Retinal pigment epithelial cell (primary cell): ENCODE measurements around the gene ZNF550.
"Not testable (repeated sequence)": the region's sequence is repeated elsewhere in the genome, so short reads cannot be mapped to it uniquely, and the experiment has no call there.

Experiments used
- DNase-seq: peaks from one replicate; pipeline ENCODE4 v3.0.0-alpha.2; 2010; ENCODE audit warnings: low read depth
- H3K4me3 ChIP-seq: 2 replicates; pipeline ENCODE4 v1.5.1; 2011; ENCODE audit warnings: mild to moderate bottlenecking, low read length, control low read depth, moderate library complexity
- TF ChIP-seq, protein P1 (sequence below): conservative IDR thresholded peaks from 2 replicates; pipeline ENCODE4 v1.5.1; 2011; ENCODE audit warnings: low read depth, low read length, control low read depth, inconsistent platforms

The ZNF550 gene

DNA sequence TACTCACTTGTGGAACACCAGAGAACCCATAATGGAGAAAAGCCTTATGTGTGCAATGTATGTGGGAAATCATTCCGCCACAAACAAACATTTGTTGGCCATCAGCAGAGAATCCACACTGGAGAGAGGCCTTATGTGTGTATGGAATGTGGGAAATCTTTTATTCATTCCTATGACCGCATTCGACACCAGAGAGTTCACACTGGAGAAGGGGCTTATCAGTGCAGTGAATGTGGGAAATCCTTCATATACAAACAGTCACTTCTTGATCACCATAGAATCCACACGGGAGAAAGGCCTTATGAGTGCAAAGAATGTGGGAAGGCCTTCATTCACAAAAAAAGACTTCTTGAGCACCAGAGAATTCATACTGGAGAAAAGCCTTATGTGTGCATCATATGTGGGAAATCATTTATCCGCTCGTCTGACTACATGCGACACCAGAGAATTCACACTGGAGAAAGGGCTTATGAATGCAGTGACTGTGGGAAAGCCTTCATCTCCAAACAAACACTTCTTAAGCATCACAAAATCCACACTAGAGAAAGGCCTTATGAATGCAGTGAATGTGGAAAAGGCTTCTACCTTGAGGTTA, 21.6 kb downstream of the ZNF550 start:
- H3K4me3 ChIP-seq, result no peak overlapping the region
- TF ChIP-seq, protein P1, sequence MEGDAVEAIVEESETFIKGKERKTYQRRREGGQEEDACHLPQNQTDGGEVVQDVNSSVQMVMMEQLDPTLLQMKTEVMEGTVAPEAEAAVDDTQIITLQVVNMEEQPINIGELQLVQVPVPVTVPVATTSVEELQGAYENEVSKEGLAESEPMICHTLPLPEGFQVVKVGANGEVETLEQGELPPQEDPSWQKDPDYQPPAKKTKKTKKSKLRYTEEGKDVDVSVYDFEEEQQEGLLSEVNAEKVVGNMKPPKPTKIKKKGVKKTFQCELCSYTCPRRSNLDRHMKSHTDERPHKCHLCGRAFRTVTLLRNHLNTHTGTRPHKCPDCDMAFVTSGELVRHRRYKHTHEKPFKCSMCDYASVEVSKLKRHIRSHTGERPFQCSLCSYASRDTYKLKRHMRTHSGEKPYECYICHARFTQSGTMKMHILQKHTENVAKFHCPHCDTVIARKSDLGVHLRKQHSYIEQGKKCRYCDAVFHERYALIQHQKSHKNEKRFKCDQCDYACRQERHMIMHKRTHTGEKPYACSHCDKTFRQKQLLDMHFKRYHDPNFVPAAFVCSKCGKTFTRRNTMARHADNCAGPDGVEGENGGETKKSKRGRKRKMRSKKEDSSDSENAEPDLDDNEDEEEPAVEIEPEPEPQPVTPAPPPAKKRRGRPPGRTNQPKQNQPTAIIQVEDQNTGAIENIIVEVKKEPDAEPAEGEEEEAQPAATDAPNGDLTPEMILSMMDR, result no peak
- no peak for DNase-seq

DNA sequence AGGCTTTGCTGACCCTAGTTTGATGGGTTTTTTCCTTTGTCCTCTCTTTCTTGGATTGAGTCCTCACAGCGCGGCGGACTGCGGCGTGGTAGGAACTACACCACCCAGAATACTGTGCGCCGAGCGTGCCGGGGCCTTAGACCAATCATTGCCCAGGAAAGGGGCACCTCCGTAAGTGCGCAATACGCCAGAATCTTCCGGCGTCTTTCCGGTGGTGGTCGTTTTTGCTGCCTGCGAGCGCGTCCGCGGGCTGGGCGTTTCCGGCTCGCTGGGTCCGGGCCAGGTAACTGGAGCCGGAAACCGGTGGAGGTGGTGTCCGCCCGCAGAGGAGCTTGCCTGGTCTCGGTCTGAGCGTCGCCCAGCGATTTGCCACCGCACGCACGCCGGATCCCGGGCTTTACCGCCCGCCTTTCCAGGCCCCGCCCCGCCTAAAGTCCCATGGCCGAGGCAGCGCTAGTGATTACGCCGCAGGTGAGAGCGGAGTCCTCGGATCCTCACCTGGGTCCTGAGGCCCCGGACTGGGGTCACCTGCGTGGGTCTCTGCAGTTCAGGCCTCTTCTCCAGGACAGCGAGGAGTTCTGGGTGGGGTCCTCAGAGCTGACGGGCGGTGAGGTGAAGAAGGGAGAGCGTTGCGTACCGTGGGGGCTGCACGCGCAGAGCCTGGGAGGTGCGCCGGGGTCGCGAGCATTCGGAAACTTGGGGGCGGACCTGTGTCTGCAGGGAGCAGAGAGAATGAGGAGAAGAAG, 32.4 kb downstream of the ZNF550 start, which contains the start of gene ZNF549:
Gene ZNF549, plus strand, starts transcription at position 221 of the 746 bp plus-strand sequence. Its CDS starts 218 bp downstream, at position 439.
- DNase-seq, result peak; percentile 79
- TF ChIP-seq, protein P1, result no peak
- H3K4me3 ChIP-seq, result peak within 1 kb of the TSS; percentile 94

DNA sequence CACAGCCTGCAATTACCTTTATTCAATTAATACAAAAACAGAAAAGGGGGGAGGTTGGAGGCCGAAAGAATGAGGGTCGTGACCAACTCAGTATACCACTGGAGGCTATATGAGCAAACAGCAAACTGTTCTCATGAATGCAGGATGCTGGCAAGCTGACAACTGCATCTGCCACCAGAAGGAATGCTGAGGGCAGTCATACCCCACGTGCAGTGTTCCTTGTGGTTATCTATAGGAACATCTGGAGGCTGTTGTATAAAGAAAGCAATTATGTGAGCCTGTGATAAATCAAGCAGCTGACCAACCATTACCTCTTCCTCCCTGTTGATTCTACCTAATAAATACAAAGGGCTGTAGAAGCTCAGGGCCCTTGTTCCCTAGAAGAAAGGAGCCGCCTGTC, 41.6 kb downstream of the ZNF550 start:
- H3K4me3 ChIP-seq, DNase-seq: not testable (repeated sequence)

DNA sequence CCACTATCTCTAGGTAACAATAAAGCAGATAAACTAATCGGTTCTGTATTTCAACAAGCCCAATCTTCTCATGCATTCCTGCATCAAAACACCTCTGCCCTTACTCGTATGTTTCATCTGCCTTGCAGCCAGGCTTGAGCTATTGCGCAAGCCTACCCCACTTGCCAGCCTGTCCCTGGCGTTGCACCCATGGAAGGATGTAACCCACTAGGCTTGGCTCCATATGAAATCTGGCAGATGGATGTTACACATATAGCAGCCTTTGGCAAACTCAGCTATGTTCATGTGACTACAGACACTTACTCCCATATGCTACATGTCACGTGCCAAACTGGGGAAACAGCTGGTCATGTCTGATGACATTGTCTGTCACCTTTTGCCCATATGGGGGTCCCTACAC, 44.4 kb downstream of the ZNF550 start:
- DNase-seq, result no peak
- H3K4me3 ChIP-seq, result no peak overlapping the region
- TF ChIP-seq, protein P1, result no peak

DNA sequence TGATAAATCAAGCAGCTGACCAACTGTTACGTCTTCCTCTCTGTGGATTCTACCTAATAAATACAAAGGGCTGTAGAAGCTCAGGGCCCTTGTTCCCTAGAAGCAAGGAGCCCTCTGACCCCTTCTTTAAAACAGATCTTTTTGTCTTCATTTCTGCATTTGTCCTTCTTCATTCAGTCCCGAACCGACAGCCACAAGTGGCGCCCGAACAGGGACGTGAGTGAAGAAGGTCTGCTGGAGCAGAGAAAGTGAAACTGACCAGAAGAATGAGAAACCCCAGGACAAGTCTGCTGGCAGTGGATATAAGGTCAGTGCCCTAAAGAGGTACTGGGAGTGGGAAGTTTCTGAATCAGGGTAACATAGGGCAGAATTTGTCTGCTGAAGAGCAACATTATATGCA, 46.8 kb downstream of the ZNF550 start:
- H3K4me3 ChIP-seq, result no peak overlapping the region
- TF ChIP-seq, protein P1, result no peak
- DNase-seq, result no peak

DNA sequence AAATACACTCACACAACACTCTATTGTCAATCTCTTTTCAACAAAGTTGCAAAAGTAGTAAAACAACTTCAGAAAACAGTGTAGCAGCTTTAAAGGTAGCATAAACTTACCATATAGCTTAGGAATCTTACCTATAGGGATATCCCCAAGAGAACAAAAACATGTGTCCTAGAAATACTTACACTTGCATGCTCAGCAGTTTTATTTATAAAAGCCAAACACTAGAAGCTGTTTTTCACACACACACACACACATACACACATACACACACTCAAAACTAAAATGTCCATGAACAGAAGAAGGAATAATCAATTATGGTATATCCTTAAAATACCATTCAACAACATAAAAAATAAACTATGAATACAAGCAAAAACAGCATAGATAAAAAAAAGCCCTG, 48.2 kb downstream of the ZNF550 start:
- no peak overlapping the region for H3K4me3 ChIP-seq
- TF ChIP-seq, protein P1, result no peak
- DNase-seq, result no peak

DNA sequence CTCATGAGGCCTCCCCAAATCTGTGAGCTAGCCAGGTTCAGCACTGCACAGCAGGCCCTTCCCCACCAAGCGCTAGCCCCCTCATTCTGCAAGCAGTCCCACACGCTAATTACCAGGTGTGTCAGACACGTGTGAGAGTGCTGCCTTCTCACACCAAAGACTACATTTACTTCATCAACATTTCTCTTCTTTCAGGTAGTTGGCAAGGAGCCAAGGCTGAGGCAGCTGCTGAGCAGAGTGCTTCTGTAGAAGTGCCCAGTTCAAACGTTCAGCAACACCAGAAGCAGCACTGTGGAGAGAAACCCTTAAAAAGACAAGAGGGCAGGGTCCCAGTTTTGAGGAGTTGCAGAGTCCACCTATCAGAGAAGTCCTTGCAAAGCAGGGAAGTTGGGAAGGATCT, 53.5 kb downstream of the ZNF550 start:
- DNase-seq, result no peak
- TF ChIP-seq, protein P1, result no peak
- no peak overlapping the region for H3K4me3 ChIP-seq

DNA sequence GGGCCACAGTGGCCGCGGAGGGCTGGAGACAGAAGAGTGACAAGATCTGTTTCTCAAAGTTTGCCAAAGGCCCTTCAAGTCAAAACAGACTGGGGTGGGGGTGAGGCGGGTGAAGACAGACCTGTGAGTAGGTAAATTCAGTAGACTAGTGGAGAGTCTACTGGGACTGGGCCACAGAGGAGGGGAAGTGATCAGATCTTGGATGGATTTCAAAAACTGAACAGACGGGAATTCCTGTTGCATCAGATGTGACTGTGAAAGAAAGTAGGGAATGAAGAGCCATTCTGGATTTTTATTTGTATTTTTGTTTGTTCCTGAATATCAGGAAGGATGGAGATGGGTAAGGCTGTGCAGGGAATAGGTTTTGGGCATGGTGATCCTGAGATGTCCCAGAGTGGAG, 59.3 kb downstream of the ZNF550 start:
- DNase-seq, result not testable (repeated sequence)
- H3K4me3 ChIP-seq, result peak overlapping the region; percentile 39

DNA sequence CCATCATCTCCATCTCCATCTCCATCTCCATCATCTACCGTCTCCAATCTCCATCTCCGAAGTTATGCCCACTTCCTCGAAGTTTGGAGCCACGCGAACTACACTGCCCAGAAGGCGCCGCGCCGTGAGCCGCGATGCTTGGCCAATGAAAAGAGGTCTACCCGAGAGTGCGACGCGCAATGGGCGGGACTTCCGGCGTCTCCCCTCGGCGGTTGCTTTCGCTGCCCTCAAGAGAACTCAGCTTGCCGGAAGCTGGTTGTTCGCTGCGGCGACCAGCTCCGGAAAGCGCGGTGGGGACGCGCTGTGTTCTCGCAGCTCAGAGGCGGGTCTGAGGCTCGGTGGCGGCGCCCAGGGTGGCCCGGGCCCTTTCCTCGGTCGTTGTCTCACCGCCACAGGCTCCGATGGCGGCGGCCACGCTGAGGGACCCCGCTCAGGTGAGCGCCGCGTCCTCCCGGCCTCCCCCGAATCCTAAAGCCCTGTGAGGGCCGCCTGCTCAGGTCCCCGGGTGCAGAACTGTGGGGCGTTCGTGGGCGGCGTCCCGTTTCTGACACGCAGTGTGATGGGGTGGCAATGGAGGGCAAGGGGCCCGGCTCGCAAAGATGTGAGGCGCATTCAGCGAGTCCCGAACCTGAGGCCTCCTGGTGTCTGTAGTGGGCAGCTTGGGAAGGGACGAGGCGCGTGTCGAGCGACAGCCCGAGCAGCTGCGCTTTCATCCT, 59.8 kb downstream of the ZNF550 start, which contains the start of gene ZNF773:
Gene ZNF773, plus strand, starts transcription at position 259 of the 716 bp plus-strand sequence. Its CDS starts 143 bp downstream, at position 402.
- DNase-seq, result peak; percentile 77
- peak within 1 kb of the TSS; percentile 66 for H3K4me3 ChIP-seq

DNA sequence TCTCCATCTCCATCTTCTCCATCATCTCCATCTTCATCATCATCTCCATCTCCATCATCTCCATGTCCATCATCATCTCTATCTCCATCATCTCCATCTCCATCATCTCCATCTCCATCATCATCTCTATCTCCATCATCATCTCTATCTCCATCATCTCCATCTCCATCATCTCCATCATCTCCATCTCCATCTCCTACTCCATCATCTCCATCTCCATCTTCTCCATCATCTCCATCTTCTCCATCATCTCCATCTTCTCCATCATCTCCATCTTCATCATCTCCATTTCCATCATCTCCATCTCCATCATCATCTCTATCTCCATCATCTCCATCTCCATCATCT, 60.4 kb downstream of the ZNF550 start:
- not testable (repeated sequence) for DNase-seq, H3K4me3 ChIP-seq

DNA sequence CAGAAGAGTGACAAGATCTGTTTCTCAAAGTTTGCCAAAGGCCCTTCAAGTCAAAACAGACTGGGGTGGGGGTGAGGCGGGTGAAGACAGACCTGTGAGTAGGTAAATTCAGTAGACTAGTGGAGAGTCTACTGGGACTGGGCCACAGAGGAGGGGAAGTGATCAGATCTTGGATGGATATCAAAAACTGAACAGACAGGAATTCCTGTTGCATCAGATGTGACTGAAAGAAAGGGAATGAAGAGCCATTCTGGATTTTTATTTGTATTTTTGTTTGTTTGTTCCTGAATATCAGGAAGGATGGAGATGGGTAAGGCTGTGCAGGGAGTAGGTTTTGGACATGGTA, 71.4 kb downstream of the ZNF550 start:
- H3K4me3 ChIP-seq, result peak overlapping the region; percentile 31
- not testable (repeated sequence) for DNase-seq
